Measurements from ENCODE around the gene ZC3H7A. TPM values are rescaled to one million over a fixed set of nuclear protein-coding genes. Genes with fewer than 3 reads are reported as not detected.

The ZC3H7A gene
- total and polyA plus RNA-seq, 2 of the 13 experiments (the other 11 are each of a cell fraction or from before 2014, with no cell fraction given): 29.2 to 36.8 TPM

DNA sequence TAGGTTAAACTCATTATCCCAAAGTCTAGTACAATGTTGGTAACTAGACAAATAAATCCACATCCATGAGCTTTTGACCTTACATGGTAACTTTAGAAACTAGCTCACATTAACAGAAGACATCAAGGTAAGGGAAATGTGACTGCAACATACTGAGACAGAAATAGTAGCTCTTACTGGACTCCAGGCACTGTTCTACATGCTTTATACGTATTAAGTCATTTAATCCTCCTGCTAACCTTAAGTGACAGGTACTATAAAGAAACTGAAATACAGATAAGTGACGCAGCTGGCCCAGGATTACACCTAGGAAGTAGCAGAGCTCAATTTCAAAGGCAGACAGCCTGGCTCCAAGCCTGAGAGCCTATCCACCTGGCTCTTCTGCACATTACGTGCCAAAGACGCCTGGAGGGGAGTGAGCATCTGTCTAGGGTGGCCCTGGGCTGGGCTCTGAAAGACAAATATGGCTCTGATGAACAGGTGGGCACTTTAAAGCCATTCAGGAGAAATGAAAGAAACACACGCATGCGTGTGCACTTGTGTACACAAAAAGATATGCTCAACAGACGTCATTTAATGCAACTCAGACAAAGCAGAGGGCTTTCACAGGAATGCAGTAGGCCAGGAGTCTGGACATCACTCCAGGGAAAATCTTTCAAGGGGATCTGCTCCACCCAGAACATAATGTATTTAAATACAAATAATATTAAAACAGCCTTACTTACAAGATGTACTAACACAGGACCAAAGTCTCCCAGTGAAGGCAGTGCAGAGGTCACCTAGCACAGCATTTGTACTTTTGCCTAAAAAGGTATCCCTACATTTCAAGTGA, 4.4 kb downstream of the ZC3H7A start (continued):
- TF ChIP-seq, protein P1, sequence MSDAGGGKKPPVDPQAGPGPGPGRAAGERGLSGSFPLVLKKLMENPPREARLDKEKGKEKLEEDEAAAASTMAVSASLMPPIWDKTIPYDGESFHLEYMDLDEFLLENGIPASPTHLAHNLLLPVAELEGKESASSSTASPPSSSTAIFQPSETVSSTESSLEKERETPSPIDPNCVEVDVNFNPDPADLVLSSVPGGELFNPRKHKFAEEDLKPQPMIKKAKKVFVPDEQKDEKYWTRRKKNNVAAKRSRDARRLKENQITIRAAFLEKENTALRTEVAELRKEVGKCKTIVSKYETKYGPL (CRISPR knock-in tag; IDR thresholded peaks at IDR 0.05): no peak
- TF ChIP-seq, protein P2, sequence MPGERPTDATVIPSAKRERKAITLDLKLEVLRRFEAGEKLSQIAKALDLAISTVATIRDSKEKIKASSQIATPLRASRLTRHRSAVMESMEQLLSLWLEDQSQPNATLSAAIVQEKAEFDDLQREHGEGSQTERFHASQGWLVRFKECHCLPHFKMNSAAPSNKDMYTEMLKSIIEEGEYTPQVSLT (CRISPR knock-in tag; IDR thresholded peaks at IDR 0.05; ENCODE audit: borderline replicate concordance, low read depth): no peak
- TF ChIP-seq ZNF83 (CRISPR knock-in tag; IDR thresholded peaks at IDR 0.05; ENCODE audit: borderline replicate concordance) (no peak), FOXA1 (IDR thresholded peaks at IDR 0.05) (no peak), FOXA1 (CRISPR knock-in tag; IDR thresholded peaks at IDR 0.05) (peak; percentile 80), HNF4G (IDR thresholded peaks at IDR 0.05; ENCODE audit: borderline replicate concordance, low read depth, low read length) (0 out of 2 replicates have a peak, but pooled peaks have one; percentile 17), HNF4G (CRISPR knock-in tag; IDR thresholded peaks at IDR 0.05; ENCODE audit: borderline replicate concordance, low read depth) (no peak), NR2F6 (IDR thresholded peaks at IDR 0.05) (peak; percentile 44; the same call in 1 of the 2 replicates), NR2F6 (CRISPR knock-in tag; IDR thresholded peaks at IDR 0.05) (no peak; the same call in 1 of the 2 replicates), POLR2AphosphoS5 (IDR thresholded peaks at IDR 0.05; ENCODE audit: low read depth, low read length) (no peak), ZNF549 (CRISPR knock-in tag; IDR thresholded peaks at IDR 0.05) (no peak), ZNF816 (CRISPR knock-in tag; IDR thresholded peaks at IDR 0.05; ENCODE audit: borderline replicate concordance) (no peak), ZMAT3 (CRISPR knock-in tag; conservative IDR thresholded peaks at IDR 0.05) (peak; percentile 56; the same call in 1 of the 2 replicates), KDM2A (CRISPR knock-in tag; IDR thresholded peaks at IDR 0.05; ENCODE audit: borderline replicate concordance, low read depth) (no peak)
- TF ChIP-seq, protein P3, sequence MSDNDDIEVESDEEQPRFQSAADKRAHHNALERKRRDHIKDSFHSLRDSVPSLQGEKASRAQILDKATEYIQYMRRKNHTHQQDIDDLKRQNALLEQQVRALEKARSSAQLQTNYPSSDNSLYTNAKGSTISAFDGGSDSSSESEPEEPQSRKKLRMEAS (IDR thresholded peaks at IDR 0.05): no peak
- TF ChIP-seq, protein P4, sequence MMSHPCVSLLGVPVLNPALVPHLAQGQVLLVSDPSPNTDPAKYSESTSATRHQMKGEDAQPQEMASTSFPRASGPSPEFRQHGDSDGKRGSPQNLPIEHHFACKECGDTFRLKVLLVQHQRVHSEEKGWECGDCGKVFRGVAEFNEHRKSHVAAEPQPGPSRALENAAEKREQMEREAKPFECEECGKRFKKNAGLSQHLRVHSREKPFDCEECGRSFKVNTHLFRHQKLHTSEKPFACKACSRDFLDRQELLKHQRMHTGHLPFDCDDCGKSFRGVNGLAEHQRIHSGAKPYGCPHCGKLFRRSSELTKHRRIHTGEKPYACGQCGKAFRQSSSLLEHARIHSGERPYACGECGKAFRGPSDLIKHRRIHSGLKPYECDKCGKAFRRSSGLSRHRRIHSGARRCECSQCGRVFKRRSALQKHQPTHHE (CRISPR knock-in tag; IDR thresholded peaks at IDR 0.05; ENCODE audit: borderline replicate concordance): no peak
- TF ChIP-seq, protein P5, sequence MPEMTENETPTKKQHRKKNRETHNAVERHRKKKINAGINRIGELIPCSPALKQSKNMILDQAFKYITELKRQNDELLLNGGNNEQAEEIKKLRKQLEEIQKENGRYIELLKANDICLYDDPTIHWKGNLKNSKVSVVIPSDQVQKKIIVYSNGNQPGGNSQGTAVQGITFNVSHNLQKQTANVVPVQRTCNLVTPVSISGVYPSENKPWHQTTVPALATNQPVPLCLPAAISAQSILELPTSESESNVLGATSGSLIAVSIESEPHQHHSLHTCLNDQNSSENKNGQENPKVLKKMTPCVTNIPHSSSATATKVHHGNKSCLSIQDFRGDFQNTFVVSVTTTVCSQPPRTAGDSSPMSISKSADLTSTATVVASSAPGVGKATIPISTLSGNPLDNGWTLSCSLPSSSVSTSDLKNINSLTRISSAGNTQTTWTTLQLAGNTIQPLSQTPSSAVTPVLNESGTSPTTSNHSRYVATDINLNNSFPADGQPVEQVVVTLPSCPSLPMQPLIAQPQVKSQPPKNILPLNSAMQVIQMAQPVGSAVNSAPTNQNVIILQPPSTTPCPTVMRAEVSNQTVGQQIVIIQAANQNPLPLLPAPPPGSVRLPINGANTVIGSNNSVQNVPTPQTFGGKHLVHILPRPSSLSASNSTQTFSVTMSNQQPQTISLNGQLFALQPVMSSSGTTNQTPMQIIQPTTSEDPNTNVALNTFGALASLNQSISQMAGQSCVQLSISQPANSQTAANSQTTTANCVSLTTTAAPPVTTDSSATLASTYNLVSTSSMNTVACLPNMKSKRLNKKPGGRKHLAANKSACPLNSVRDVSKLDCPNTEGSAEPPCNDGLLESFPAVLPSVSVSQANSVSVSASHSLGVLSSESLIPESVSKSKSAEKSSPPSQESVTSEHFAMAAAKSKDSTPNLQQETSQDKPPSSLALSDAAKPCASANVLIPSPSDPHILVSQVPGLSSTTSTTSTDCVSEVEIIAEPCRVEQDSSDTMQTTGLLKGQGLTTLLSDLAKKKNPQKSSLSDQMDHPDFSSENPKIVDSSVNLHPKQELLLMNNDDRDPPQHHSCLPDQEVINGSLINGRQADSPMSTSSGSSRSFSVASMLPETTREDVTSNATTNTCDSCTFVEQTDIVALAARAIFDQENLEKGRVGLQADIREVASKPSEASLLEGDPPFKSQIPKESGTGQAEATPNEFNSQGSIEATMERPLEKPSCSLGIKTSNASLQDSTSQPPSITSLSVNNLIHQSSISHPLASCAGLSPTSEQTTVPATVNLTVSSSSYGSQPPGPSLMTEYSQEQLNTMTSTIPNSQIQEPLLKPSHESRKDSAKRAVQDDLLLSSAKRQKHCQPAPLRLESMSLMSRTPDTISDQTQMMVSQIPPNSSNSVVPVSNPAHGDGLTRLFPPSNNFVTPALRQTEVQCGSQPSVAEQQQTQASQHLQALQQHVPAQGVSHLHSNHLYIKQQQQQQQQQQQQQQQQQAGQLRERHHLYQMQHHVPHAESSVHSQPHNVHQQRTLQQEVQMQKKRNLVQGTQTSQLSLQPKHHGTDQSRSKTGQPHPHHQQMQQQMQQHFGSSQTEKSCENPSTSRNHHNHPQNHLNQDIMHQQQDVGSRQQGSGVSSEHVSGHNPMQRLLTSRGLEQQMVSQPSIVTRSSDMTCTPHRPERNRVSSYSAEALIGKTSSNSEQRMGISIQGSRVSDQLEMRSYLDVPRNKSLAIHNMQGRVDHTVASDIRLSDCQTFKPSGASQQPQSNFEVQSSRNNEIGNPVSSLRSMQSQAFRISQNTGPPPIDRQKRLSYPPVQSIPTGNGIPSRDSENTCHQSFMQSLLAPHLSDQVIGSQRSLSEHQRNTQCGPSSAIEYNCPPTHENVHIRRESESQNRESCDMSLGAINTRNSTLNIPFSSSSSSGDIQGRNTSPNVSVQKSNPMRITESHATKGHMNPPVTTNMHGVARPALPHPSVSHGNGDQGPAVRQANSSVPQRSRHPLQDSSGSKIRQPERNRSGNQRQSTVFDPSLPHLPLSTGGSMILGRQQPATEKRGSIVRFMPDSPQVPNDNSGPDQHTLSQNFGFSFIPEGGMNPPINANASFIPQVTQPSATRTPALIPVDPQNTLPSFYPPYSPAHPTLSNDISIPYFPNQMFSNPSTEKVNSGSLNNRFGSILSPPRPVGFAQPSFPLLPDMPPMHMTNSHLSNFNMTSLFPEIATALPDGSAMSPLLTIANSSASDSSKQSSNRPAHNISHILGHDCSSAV (CRISPR knock-in tag; IDR thresholded peaks at IDR 0.05; ENCODE audit: borderline replicate concordance): no peak
- TF ChIP-seq, protein P6, sequence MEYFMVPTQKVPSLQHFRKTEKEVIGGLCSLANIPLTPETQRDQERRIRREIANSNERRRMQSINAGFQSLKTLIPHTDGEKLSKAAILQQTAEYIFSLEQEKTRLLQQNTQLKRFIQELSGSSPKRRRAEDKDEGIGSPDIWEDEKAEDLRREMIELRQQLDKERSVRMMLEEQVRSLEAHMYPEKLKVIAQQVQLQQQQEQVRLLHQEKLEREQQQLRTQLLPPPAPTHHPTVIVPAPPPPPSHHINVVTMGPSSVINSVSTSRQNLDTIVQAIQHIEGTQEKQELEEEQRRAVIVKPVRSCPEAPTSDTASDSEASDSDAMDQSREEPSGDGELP (IDR thresholded peaks at IDR 0.05; ENCODE audit: borderline replicate concordance, low read depth): 0 out of 2 replicates have a peak, but pooled peaks have one; percentile 24

Data from HepG2 (cell line).